HEK293 (cell line): Measurements from ENCODE around the gene EDARADD.

Source experiments
- KLF1 ChIP-seq: fragments of 450-650 bp; formaldehyde crosslinking; IDR thresholded peaks from 2 replicates; pipeline ENCODE4 v1.5.1; 2016; ENCODE audit warnings: missing biosample characterization, missing genetic modification characterization
- SETDB1 ChIP-seq: IDR thresholded peaks from one replicate; pipeline ENCODE4 v1.6.1; 2017; ENCODE audit warnings: mild to moderate bottlenecking, low read length, moderate library complexity, mixed read lengths; ENCODE audit not compliant: insufficient read length
- TCF7L2 ChIP-seq: IDR thresholded peaks from 2 replicates; pipeline ENCODE4 v1.6.1; 2011; ENCODE audit warnings: low read depth, mild to moderate bottlenecking, inconsistent platforms, low read length, moderate library complexity, borderline replicate concordance
- ZNF521 ChIP-seq: fragments of 450-650 bp; formaldehyde crosslinking; IDR thresholded peaks from 2 replicates; pipeline ENCODE4 v1.5.1; 2017; ENCODE audit warnings: missing biosample characterization, mild to moderate bottlenecking, missing genetic modification characterization
- ZNF585B ChIP-seq: fragments of 450-650 bp; formaldehyde crosslinking; IDR thresholded peaks from 2 replicates; pipeline ENCODE4 v1.5.1; 2016; ENCODE audit warnings: missing biosample characterization, missing genetic modification characterization
- ZNF660 ChIP-seq: fragments of 450-650 bp; IDR thresholded peaks from 2 replicates; pipeline ENCODE4 v1.5.1; 2018; ENCODE audit warnings: missing biosample characterization, mild to moderate bottlenecking, missing genetic modification characterization
- TF ChIP-seq, protein P1 (sequence below): fragments of 450-650 bp; formaldehyde crosslinking; IDR thresholded peaks from 2 replicates; pipeline ENCODE4 v1.5.1; 2016; ENCODE audit warnings: missing biosample characterization, missing genetic modification characterization
- TF ChIP-seq, protein P2 (sequence below): fragments of 450-650 bp; formaldehyde crosslinking; IDR thresholded peaks from 2 replicates; pipeline ENCODE4 v1.5.1; 2016; ENCODE audit warnings: missing biosample characterization, missing genetic modification characterization, low read depth
- TF ChIP-seq, protein P3 (sequence below): fragments of 450-650 bp; formaldehyde crosslinking; IDR thresholded peaks from 2 replicates; pipeline ENCODE4 v1.5.1; 2017; ENCODE audit warnings: missing biosample characterization, missing genetic modification characterization
- TF ChIP-seq, protein P4 (sequence below): fragments of 450-650 bp; formaldehyde crosslinking; IDR thresholded peaks from 2 replicates; pipeline ENCODE4 v1.5.0; 2017; ENCODE audit warnings: missing biosample characterization, missing genetic modification characterization, borderline replicate concordance
- TF ChIP-seq, protein P5 (sequence below): fragments of 450-650 bp; formaldehyde crosslinking; IDR thresholded peaks from 2 replicates; pipeline ENCODE4 v1.5.1; 2016; ENCODE audit warnings: missing biosample characterization, missing genetic modification characterization, borderline replicate concordance
- TF ChIP-seq, protein P6 (sequence below): fragments of 450-650 bp; formaldehyde crosslinking; IDR thresholded peaks from 2 replicates; pipeline ENCODE4 v1.5.1; 2016; ENCODE audit warnings: missing biosample characterization, missing genetic modification characterization
- TF ChIP-seq, protein P7 (sequence below): fragments of 450-650 bp; IDR thresholded peaks from 2 replicates; pipeline ENCODE4 v1.5.1; 2018; ENCODE audit warnings: missing biosample characterization, mild to moderate bottlenecking, missing genetic modification characterization

DNA sequence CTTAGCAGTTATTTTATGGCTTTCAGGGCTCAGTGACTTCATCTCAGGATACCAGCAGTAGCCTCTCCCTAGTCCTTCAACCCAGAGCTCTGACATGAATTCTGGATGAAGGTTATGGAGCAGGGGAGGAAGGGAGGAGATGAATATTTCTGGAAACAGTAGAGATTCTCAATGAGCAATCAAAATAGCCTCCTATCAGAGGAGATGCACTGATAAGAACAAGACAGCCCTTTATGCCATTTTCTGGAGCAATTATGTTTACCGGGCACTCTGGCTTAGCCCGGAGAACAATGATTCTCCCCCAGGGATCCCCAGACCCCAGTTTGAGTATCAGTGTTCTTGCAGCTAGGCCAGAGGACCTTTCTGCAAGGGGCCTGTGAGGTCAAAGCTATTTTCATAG, 37.9 kb upstream of the EDARADD start:
- TF ChIP-seq, protein P1, sequence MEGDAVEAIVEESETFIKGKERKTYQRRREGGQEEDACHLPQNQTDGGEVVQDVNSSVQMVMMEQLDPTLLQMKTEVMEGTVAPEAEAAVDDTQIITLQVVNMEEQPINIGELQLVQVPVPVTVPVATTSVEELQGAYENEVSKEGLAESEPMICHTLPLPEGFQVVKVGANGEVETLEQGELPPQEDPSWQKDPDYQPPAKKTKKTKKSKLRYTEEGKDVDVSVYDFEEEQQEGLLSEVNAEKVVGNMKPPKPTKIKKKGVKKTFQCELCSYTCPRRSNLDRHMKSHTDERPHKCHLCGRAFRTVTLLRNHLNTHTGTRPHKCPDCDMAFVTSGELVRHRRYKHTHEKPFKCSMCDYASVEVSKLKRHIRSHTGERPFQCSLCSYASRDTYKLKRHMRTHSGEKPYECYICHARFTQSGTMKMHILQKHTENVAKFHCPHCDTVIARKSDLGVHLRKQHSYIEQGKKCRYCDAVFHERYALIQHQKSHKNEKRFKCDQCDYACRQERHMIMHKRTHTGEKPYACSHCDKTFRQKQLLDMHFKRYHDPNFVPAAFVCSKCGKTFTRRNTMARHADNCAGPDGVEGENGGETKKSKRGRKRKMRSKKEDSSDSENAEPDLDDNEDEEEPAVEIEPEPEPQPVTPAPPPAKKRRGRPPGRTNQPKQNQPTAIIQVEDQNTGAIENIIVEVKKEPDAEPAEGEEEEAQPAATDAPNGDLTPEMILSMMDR (tag by site-specific recombination) = no peak
- TF ChIP-seq KLF1 (tag by site-specific recombination) (no peak), ZNF660 (no peak), ZNF521 (tag by site-specific recombination) (no peak), SETDB1 (no peak), TCF7L2 (no peak), ZNF585B (no peak)
- TF ChIP-seq, protein P2, sequence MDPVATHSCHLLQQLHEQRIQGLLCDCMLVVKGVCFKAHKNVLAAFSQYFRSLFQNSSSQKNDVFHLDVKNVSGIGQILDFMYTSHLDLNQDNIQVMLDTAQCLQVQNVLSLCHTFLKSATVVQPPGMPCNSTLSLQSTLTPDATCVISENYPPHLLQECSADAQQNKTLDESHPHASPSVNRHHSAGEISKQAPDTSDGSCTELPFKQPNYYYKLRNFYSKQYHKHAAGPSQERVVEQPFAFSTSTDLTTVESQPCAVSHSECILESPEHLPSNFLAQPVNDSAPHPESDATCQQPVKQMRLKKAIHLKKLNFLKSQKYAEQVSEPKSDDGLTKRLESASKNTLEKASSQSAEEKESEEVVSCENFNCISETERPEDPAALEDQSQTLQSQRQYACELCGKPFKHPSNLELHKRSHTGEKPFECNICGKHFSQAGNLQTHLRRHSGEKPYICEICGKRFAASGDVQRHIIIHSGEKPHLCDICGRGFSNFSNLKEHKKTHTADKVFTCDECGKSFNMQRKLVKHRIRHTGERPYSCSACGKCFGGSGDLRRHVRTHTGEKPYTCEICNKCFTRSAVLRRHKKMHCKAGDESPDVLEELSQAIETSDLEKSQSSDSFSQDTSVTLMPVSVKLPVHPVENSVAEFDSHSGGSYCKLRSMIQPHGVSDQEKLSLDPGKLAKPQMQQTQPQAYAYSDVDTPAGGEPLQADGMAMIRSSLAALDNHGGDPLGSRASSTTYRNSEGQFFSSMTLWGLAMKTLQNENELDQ (tag by site-specific recombination) = no peak
- TF ChIP-seq, protein P3, sequence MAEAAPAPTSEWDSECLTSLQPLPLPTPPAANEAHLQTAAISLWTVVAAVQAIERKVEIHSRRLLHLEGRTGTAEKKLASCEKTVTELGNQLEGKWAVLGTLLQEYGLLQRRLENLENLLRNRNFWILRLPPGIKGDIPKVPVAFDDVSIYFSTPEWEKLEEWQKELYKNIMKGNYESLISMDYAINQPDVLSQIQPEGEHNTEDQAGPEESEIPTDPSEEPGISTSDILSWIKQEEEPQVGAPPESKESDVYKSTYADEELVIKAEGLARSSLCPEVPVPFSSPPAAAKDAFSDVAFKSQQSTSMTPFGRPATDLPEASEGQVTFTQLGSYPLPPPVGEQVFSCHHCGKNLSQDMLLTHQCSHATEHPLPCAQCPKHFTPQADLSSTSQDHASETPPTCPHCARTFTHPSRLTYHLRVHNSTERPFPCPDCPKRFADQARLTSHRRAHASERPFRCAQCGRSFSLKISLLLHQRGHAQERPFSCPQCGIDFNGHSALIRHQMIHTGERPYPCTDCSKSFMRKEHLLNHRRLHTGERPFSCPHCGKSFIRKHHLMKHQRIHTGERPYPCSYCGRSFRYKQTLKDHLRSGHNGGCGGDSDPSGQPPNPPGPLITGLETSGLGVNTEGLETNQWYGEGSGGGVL (tag by site-specific recombination) = no peak
- TF ChIP-seq, protein P4, sequence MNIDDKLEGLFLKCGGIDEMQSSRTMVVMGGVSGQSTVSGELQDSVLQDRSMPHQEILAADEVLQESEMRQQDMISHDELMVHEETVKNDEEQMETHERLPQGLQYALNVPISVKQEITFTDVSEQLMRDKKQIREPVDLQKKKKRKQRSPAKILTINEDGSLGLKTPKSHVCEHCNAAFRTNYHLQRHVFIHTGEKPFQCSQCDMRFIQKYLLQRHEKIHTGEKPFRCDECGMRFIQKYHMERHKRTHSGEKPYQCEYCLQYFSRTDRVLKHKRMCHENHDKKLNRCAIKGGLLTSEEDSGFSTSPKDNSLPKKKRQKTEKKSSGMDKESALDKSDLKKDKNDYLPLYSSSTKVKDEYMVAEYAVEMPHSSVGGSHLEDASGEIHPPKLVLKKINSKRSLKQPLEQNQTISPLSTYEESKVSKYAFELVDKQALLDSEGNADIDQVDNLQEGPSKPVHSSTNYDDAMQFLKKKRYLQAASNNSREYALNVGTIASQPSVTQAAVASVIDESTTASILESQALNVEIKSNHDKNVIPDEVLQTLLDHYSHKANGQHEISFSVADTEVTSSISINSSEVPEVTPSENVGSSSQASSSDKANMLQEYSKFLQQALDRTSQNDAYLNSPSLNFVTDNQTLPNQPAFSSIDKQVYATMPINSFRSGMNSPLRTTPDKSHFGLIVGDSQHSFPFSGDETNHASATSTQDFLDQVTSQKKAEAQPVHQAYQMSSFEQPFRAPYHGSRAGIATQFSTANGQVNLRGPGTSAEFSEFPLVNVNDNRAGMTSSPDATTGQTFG = no peak
- TF ChIP-seq, protein P5, sequence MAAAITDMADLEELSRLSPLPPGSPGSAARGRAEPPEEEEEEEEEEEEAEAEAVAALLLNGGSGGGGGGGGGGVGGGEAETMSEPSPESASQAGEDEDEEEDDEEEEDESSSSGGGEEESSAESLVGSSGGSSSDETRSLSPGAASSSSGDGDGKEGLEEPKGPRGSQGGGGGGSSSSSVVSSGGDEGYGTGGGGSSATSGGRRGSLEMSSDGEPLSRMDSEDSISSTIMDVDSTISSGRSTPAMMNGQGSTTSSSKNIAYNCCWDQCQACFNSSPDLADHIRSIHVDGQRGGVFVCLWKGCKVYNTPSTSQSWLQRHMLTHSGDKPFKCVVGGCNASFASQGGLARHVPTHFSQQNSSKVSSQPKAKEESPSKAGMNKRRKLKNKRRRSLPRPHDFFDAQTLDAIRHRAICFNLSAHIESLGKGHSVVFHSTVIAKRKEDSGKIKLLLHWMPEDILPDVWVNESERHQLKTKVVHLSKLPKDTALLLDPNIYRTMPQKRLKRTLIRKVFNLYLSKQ (tag by site-specific recombination) = no peak
- TF ChIP-seq, protein P6, sequence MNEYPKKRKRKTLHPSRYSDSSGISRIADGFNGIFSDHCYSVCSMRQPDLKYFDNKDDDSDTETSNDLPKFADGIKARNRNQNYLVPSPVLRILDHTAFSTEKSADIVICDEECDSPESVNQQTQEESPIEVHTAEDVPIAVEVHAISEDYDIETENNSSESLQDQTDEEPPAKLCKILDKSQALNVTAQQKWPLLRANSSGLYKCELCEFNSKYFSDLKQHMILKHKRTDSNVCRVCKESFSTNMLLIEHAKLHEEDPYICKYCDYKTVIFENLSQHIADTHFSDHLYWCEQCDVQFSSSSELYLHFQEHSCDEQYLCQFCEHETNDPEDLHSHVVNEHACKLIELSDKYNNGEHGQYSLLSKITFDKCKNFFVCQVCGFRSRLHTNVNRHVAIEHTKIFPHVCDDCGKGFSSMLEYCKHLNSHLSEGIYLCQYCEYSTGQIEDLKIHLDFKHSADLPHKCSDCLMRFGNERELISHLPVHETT (tag by site-specific recombination) = no peak
- TF ChIP-seq, protein P7, sequence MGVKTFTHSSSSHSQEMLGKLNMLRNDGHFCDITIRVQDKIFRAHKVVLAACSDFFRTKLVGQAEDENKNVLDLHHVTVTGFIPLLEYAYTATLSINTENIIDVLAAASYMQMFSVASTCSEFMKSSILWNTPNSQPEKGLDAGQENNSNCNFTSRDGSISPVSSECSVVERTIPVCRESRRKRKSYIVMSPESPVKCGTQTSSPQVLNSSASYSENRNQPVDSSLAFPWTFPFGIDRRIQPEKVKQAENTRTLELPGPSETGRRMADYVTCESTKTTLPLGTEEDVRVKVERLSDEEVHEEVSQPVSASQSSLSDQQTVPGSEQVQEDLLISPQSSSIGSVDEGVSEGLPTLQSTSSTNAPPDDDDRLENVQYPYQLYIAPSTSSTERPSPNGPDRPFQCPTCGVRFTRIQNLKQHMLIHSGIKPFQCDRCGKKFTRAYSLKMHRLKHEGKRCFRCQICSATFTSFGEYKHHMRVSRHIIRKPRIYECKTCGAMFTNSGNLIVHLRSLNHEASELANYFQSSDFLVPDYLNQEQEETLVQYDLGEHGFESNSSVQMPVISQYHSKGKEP (tag by site-specific recombination) = no peak
